GM12872 (cell line): ENCODE measurements around the gene RSPH6A.

Experiments
- TF ChIP-seq, protein P1 (sequence below): IDR thresholded peaks from 3 replicates; pipeline ENCODE4 v1.5.1; 2011; ENCODE audit warnings: low read depth, mild to moderate bottlenecking, low read length, moderate library complexity; ENCODE audit not compliant: insufficient read depth

RSPH6A gene

DNA sequence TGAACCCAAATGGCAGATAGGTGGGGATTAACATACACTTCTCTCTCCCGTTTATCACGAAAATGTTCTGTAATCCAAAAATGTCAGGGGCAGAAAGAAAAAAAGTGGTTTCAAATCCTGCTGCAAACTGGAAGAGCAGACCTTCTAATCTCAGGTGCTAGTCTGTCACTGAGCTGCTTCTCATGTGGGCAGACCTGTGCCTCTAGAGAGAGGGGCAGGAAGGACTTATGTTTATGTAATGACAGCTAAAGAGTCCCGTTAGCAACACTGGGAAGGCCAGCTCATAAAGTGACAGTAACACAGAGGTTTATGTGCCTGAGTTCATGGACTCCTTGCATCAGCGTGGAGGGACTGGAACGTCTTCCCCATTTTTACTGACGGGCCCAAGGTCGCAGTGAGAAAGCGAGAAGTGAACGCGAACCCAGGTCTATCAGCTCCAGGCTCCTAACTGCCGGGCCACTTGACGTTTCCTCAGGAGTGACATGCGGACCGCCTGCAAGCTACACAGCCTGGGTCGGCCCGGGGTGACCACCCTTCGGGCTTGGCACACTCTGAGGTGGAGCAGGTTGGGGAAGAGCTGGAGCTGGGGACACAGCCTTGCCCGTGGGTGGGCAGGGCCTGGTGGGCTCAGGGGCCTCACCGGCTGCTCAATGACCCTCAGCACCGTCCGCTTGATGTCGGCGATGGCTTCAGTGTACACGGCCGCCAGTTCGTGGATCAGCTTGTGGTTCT lies 9.6 kb upstream of the RSPH6A start:
- TF ChIP-seq, protein P1, sequence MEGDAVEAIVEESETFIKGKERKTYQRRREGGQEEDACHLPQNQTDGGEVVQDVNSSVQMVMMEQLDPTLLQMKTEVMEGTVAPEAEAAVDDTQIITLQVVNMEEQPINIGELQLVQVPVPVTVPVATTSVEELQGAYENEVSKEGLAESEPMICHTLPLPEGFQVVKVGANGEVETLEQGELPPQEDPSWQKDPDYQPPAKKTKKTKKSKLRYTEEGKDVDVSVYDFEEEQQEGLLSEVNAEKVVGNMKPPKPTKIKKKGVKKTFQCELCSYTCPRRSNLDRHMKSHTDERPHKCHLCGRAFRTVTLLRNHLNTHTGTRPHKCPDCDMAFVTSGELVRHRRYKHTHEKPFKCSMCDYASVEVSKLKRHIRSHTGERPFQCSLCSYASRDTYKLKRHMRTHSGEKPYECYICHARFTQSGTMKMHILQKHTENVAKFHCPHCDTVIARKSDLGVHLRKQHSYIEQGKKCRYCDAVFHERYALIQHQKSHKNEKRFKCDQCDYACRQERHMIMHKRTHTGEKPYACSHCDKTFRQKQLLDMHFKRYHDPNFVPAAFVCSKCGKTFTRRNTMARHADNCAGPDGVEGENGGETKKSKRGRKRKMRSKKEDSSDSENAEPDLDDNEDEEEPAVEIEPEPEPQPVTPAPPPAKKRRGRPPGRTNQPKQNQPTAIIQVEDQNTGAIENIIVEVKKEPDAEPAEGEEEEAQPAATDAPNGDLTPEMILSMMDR = no peak

DNA sequence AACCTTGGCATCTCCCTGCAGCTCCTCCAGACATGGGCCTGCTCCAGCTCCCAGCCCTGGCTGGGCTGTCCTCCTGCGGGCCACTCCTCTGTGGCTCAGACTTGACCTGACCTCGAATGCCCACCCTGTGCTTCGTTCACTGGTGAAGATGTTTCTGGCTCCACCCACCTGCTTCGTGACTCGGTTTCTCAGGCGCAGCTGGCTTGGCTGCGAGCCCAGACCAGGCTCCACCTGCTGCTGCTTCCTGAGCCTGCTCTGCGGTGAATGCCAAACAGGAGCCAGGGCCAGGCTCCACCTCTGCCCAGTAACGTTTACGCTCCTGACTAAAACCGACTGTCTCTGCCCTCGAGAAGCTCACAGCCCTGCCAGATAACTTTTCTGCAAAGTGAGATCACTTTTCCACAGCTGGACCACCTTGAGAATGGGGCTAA lies 8.9 kb upstream of the RSPH6A start:
- TF ChIP-seq, protein P1 = no peak

DNA sequence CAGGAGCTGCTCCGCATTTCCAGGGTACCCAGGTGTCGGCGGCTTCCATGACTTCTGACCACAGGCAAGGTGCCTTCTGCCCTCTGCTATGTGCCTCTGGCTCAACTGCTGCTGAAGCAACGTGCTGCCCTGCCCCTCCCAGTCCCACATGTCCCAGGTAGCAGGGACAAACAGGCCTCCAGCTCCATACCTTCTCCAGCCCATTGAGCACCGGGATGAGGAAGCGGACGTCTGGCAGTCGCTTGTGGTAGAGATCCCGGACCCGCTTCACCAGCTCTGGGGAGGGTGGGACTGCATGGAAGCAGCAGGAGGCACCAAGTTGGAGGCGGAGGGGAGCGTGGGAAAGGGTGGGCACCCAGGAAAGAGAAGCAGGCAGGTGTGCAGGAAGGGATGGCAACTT lies 8.1 kb upstream of the RSPH6A start:
- TF ChIP-seq, protein P1 = no peak

DNA sequence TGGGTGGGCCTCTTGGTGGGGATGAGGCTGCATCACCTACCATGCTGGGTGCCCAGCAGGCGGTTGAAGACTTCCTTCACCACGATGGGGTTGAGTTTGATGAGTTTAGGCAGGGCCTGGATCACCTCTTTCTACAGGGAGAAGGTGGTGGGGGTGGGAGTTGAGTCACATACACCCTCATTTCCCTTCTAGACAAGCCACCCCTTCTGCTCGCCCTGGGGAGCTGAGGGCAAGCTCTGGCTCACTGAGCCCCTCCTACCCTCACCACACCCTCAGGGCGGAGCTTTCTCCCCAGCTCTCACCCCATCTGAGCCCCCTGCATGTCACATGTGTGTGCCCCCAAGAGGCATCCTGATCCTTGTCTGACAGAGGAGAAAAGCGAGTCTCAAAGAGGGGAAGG lies 7.6 kb upstream of the RSPH6A start:
- TF ChIP-seq, protein P1 = no peak

DNA sequence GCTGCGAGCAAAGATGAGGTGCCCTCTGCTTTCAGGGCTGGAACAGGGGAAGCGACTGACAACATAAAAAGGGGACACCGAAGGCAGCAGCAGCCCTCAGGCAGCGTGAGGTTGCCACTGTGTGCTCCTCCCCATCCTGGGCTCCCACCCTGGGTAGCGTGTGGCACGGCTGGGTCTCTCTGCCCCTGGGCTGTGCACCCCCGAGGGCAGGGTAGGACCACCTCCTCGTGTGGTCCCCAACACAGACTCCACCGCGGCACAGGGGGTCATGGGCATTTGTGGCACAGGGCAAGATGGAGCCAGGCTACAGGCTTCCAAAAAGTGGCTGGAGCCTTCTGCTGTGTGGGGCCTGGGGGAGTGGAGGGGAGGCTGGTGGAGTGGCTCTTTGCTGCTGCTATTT lies 6.5 kb upstream of the RSPH6A start:
- TF ChIP-seq, protein P1 = no peak

DNA sequence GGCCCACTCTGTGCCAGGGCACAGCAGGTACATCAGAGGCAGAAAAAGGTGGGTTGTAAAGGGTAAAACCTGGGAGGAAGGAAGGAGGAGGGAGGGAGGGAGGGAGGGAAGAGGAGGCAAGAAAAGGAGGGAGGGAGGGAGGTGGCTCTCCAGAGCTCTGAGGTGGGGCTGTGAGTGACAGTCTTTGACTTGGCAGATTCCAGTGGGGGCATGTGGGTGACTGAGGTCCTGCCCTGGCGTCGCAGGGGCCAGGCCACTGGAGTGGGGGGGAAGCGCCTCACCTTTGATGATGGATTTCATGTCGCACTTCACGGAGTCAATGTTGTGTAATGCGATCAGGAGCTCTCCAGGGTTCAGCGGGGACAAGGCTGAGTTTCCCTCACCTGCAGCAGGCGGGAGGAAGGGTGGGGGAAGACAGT lies 6.0 kb upstream of the RSPH6A start:
- TF ChIP-seq, protein P1 = no peak

DNA sequence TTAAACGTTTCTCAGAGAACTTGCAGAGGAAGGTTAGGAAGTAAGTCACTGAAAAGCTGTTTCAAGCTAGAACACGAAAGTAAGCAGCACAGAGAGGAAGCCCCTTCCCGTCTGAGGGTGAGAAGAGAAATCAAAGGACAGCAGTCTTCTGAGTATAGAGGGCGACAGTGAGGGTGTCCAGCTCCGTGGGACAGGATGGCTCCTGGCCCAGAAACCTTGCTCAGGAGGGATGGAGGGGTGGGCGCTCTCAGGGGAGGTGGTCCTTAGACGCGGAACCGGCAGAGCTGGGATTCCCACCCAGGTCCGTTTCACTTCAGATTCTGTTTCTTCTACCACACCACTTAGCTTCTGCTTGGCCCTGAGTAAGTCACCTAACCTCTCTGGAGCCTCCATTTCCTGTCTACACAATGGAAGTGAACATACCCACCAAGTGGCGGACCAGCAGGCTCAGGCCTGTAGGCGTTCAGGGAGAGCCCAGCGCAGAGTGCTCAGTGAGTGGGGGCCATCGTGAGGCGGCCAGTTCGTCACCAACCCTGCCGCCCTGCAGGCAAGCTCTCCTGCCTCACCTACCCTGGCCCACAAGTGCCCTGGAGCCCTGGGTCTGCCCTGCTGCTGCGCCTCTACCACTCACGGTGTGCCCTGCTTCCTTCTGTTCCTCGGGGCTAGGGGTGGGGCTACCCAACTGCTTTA lies 5.5 kb upstream of the RSPH6A start:
- TF ChIP-seq, protein P1 = no peak
